ENCODE measurements around the gene MARK3. TPM values are rescaled to one million over a fixed set of nuclear protein-coding genes. Genes with fewer than 3 reads are reported as not detected.

MARK3 gene
- total RNA-seq, 1 experiment from 2014 or later, result 72.5 TPM

- Histone ChIP-seq H3K4me2 (ENCODE audit: low read length) (no peak overlapping the region), H3K79me2 (ENCODE audit: insufficient read depth, low read length) (peaks cover 30% of the 10 kb centered on the region), H3K9ac (ENCODE audit: low read length) (no peak overlapping the region), H3K27me3 (ENCODE audit: insufficient read depth, low read length) (no peaks in the 10 kb centered on the region), H3K9me3 (ENCODE audit: control insufficient read depth in 1 of 2, insufficient read depth in 1 of 2, low read depth in 1 of 2, low read length in 2 of 2) (no peaks in the 10 kb centered on the region), H3K27ac (ENCODE audit: low read depth, low read length) (no peak overlapping the region), H3K9me2 (ENCODE audit: insufficient read depth) (no peaks in the 10 kb centered on the region), H4K20me1 (ENCODE audit: insufficient read depth) (no peaks in the 10 kb centered on the region), H3K4me1 (ENCODE audit: control insufficient read depth in 1 of 2, insufficient read depth in 2 of 2, low read length in 2 of 2) (peaks cover 10 to 28% of the 10 kb centered on the region in 2 experiments; a peak in 3 of 4 replicates), H3K36me3 (ENCODE audit: control insufficient read depth in 1 of 2, insufficient read depth in 2 of 2, low read length in 2 of 2) (peaks cover 0 to 17% of the 10 kb centered on the region in 2 experiments; a peak in 2 of 4 replicates), H2AFZ (ENCODE audit: low read depth, low read length, poor library complexity, severe bottlenecking) (no peak overlapping the region), H3K4me3 (replicated peaks in 1 of 2; ENCODE audit: low read depth in 1 of 2, low read length in 2 of 2) (no peak overlapping the region)
- intact Hi-C loops (cut with micrococcal nuclease), result no loop called here
- RAD21 ChIA-PET (ENCODE audit: low non-redundant PET in 1 of 2, low total read pairs in 2 of 2, uncharacterized antibody in 2 of 2, unreplicated experiment in 2 of 2), result no interaction called here
- DNase-seq (ENCODE audit: low read depth, low spot score) (no peak), ATAC-seq (no peak)
- CTCF ChIA-PET, result no interaction called here
- no TSS peak for BruUV-seq (replicated peaks)
- POLR2A ChIA-PET, result interaction anchor here (2.8 kb wide), 1 partner anchor 11 kb away, joined by 9 read pairs; the partner anchor contains the start of gene CKB
- TF ChIP-seq, protein P1, sequence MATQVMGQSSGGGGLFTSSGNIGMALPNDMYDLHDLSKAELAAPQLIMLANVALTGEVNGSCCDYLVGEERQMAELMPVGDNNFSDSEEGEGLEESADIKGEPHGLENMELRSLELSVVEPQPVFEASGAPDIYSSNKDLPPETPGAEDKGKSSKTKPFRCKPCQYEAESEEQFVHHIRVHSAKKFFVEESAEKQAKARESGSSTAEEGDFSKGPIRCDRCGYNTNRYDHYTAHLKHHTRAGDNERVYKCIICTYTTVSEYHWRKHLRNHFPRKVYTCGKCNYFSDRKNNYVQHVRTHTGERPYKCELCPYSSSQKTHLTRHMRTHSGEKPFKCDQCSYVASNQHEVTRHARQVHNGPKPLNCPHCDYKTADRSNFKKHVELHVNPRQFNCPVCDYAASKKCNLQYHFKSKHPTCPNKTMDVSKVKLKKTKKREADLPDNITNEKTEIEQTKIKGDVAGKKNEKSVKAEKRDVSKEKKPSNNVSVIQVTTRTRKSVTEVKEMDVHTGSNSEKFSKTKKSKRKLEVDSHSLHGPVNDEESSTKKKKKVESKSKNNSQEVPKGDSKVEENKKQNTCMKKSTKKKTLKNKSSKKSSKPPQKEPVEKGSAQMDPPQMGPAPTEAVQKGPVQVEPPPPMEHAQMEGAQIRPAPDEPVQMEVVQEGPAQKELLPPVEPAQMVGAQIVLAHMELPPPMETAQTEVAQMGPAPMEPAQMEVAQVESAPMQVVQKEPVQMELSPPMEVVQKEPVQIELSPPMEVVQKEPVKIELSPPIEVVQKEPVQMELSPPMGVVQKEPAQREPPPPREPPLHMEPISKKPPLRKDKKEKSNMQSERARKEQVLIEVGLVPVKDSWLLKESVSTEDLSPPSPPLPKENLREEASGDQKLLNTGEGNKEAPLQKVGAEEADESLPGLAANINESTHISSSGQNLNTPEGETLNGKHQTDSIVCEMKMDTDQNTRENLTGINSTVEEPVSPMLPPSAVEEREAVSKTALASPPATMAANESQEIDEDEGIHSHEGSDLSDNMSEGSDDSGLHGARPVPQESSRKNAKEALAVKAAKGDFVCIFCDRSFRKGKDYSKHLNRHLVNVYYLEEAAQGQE (IDR thresholded peaks at IDR 0.05; ENCODE audit: low read depth), result no peak
- TF ChIP-seq EGR1 (IDR thresholded peaks at IDR 0.05; ENCODE audit: low read depth) (no peak), YY1 (IDR thresholded peaks at IDR 0.05; ENCODE audit: extremely low read depth, insufficient replicate concordance, low read depth, low read length) (no peak), JUND (IDR thresholded peaks at IDR 0.05) (no peak), SRF (IDR thresholded peaks at IDR 0.05; ENCODE audit: low read depth) (no peak), CTCF (IDR thresholded peaks at IDR 0.05 in 2 of 3, conservative IDR thresholded peaks at IDR 0.05 in 1 of 3; ENCODE audit: borderline replicate concordance in 1 of 3, insufficient read depth in 1 of 3, low read depth in 2 of 3, low read length in 2 of 3) (no peak), ELF1 (IDR thresholded peaks at IDR 0.05; ENCODE audit: borderline replicate concordance, low read depth) (no peak), POLR2AphosphoS5 (IDR thresholded peaks at IDR 0.05; ENCODE audit: low read depth, low read length) (no peak), SP1 (IDR thresholded peaks at IDR 0.05; ENCODE audit: low read depth) (no peak), ZFX (IDR thresholded peaks at IDR 0.05) (no peak), POLR2A (IDR thresholded peaks at IDR 0.05; ENCODE audit: borderline replicate concordance, extremely low read depth, insufficient read depth, insufficient read length) (no peak), FOSL1 (IDR thresholded peaks at IDR 0.05; ENCODE audit: low read depth) (no peak), TCF7L2 (IDR thresholded peaks at IDR 0.05; ENCODE audit: borderline replicate concordance, extremely low read depth, insufficient read depth, insufficient read length) (no peak)
Observed at GRCh38 chr14:103532216-103533136, 147.3 kb downstream of the MARK3 start.
